ENCODE results near the gene HSPA1A.

The HSPA1A gene

GRCh38 chr6:31795616-31796298 lies 19.6 kb upstream of the HSPA1A start, which contains the start of gene VARS1:
Gene VARS1 (minus strand): TSS chr6:31795752. CDS start chr6:31795217, 535 bp downstream.
- TF ChIP-seq CTCF (IDR thresholded peaks at IDR 0.05): peak; percentile 70

GRCh38 chr6:31796993-31797385 lies 18.4 kb upstream of the HSPA1A start:
- no peak for TF ChIP-seq CTCF (IDR thresholded peaks at IDR 0.05)

- TF ChIP-seq CTCF (IDR thresholded peaks at IDR 0.05): no peak
Measured at GRCh38 chr6:31797588-31797987, 17.8 kb upstream of the HSPA1A start.

- TF ChIP-seq CTCF (IDR thresholded peaks at IDR 0.05): no peak
Measured at GRCh38 chr6:31799781-31800180, 15.6 kb upstream of the HSPA1A start.

- no peak for TF ChIP-seq CTCF (IDR thresholded peaks at IDR 0.05)
Measured at GRCh38 chr6:31805939-31806469, 9.3 kb upstream of the HSPA1A start.

- peak; percentile 23; the same call in 1 of the 2 replicates for TF ChIP-seq CTCF (IDR thresholded peaks at IDR 0.05)
Measured at GRCh38 chr6:31806470-31807272, 8.7 kb upstream of the HSPA1A start, which contains the start of gene LSM2. Gene LSM2 (minus strand): TSS chr6:31806966. CDS start chr6:31806757, 209 bp downstream.

- TF ChIP-seq CTCF (IDR thresholded peaks at IDR 0.05): no peak
Measured at GRCh38 chr6:31811645-31812044, 3.7 kb upstream of the HSPA1A start.
